HG03280 (cell line): ENCODE results near the gene SAPCD2.

Source experiments
- ATAC-seq: cut with Tn5 transposase; IDR thresholded peaks from one replicate; pipeline ENCODE4 v1.9.1; 2021; ENCODE audit warnings: mild to moderate bottlenecking, moderate library complexity; ENCODE audit not compliant: unreplicated experiment

Gene SAPCD2

GRCh38 chr9:137050570-137050969 is 19.8 kb downstream of the SAPCD2 start:
- no peak for ATAC-seq

DNA sequence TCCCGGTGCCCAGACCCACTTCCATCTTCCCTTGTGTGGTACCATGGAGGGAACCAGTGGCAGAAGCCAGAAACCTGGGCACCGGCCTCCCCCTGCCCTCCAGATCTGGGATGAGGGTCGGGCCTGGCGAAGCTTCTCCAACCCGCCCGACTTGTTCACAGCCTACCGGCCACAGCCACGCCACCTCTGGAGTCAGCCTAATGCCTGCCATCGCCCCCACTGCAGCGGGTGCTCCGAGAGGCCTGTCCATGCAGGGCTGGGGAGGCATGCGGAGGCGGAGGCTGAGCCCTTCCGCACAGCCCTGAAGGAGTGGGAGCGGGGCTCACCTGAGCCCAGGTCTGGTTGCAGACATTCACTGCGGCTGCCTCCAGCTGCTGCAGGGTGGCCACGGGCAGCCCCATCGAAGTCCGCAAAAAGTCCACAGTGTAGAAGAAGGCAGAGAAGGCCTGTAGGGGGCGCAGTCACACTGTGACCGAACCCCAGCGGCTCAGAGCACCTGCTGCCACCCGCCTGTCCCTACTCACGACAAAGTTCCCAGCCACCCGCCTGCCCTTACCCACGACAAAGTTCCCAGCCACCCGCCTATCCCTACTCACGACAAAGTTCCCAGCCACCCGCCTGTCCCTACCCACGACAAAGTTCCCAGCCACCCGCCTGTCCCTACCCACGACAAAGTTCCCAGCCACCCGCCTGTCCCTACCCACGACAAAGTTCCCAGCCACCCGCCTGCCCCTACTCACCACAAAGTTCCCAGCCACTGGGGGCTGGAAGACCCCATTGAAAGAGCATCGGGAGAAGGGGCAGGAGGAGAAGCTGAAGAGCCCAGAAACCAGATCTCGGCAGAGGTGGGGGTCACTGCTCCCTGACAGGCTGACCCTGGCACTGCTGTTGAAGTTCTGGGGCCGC is 20.6 kb downstream of the SAPCD2 start:
- ATAC-seq, result no peak

GRCh38 chr9:137048655-137049543 is 21.5 kb downstream of the SAPCD2 start:
- ATAC-seq, result no peak

- ATAC-seq, result no peak
Observed at GRCh38 chr9:137046088-137046787, 24.1 kb downstream of the SAPCD2 start, which contains the start of gene NPDC1. NPDC1 (minus strand) TSS chr9:137046177; CDS start chr9:137045989, 188 bp downstream.

DNA sequence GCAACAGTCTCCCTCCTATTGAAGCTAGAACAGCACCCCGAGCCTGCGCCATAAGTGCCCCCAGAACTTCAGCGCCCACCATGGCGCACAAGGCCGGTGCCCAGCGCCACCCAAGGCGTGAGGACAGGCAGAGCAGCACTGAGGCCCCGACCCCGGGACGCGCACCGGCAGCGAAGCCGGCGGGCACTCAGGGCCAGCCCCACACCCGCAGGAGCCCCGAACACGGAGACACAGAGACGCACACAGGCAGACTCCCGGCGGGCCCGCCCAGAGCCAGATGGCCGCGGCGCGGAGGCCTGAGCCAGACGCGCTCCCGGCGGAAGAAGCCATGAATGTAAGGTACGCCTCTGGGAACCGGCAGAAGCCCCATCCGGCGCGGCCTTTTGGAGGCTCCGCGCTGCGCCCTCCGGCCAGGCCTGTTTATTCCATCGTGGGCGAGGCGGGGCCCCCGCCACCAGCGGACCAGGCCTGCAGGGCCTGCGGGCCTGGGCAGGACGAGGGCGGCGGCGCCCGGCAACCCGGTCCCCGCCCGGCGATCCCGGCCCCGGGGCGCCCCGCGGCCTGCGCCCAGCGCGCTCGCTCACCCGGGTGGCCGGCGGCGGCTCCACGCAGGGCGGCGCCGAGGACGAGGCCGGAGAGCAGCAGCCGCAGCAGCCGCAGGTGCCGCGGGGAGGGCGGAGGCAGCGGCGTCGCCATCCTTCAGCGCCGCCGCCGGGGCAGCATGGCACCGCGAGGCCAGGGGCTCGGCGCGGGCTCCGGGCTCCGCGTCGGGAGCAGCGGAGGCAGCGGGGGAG is 24.9 kb downstream of the SAPCD2 start:
- no peak for ATAC-seq

- ATAC-seq, result no peak
Observed at GRCh38 chr9:137044502-137045177, 25.7 kb downstream of the SAPCD2 start.

- ATAC-seq, result no peak
Observed at GRCh38 chr9:137044037-137044436, 26.3 kb downstream of the SAPCD2 start.

GRCh38 chr9:137042751-137043727 is 27.3 kb downstream of the SAPCD2 start:
- ATAC-seq, result no peak

- ATAC-seq, result no peak
Observed at GRCh38 chr9:137041124-137041523, 29.2 kb downstream of the SAPCD2 start.

DNA sequence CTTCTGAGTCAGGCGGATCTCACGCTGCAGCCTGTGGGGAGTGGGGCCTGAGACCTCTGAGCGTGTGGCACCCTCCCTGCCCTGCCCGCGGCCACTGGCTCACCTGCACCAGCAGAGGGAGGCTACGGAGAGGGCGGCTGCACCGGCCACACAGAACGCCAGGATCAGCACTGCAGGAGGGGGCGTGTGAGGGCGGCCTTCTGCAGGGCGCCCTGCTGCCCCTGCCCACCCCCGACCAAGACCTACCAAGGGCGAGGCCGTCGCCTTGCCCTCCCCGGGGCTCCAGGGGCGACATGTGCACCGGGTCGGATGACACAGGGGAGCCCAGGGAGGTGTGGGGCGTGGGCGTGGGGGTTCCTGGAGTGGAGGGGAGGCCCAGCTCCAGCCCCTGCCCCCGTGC is 29.8 kb downstream of the SAPCD2 start:
- no peak for ATAC-seq

DNA sequence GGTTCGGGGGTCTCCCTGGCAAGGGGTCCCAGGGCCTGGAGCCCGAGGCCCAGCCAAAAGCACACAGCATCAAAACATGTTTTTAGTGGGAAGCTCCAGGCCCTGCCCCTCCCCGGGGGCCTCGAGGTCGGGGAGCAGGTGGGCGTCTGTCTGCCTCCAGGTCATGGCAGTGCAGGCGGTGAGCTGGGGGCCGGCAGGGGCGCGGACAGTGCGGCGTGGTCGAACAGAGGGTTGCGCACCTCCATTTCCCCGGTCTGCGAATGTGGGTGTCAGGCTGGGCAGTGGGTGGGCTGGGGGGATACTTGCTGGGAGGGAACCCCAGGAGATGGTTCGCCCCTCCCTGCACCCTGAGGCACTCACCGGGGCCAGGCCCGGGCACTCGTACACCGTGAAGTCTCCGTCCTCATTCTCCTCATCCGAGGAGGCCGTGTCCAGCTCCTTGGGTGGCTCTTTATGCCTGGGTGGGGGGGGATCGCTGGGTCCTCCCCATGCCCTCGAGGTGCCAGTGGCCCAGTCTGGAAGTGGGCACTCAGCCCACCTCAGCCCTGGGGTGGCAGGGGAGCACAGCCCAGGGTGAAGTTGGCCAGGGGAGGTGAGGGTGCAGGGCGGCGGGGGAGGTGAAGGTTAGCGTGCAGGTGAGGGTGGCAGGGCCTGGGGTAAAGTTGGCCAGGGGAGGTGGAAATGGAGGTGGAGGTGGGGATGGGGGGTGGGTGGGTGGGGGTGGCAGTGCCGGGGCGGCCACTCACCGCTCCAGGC is 30.6 kb downstream of the SAPCD2 start:
- ATAC-seq, result no peak

DNA sequence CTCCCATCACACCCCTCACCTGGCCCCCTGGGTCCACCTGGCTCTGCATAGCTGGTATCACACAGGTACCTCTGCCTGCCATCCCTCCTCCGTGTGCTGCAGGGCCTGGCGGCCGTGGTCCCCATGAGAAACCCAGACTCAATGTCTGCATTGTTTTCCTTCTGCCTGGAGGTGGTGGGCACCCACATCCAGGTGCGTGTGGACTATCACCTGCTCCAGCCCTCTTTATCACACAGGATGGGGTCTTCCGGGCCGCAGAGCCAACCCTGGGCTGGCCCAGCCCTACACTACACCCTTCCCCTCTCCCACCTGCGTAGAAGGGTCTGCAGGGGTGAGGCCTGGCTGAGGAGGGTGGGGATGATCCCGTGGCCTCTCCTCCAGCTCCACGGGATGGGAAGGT is 31.4 kb downstream of the SAPCD2 start:
- ATAC-seq, result no peak

GRCh38 chr9:137037483-137037882 is 32.9 kb downstream of the SAPCD2 start:
- no peak for ATAC-seq

DNA sequence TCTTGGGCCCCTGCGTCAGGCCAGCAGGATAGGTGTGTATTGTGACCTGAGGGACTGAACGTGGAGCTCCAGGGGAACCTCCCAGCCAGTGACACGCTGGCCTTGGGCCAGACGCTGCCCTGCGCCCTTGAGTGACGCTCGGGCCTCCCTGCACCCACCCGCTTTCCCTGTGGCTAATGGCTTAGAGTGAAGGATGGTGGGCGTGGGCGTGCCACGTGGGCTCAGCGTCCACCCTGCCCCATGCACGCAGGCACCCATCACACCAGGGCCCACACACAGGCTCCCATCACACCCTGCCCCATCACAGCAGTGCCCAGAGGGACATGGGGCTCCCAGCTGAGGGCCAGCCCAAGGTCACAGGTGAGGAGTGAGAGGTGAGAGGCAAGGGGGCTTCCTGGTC is 33.3 kb downstream of the SAPCD2 start:
- no peak for ATAC-seq

- ATAC-seq, result no peak
Observed at GRCh38 chr9:137035937-137036336, 34.4 kb downstream of the SAPCD2 start.

GRCh38 chr9:137035507-137035834 is 34.9 kb downstream of the SAPCD2 start:
- ATAC-seq, result no peak

GRCh38 chr9:137034709-137035506 is 35.4 kb downstream of the SAPCD2 start:
- no peak for ATAC-seq
